LHCN-M2 (cell line): ENCODE results near the gene MPPE1. TPM values are rescaled to one million over a fixed set of nuclear protein-coding genes. Genes with fewer than 3 reads are reported as not detected.
"Not testable (repeated sequence)": the region's sequence is repeated elsewhere in the genome, so short reads cannot be mapped to it uniquely, and the experiment has no call there.

Experiments
- DNase-seq: peaks from one replicate; pipeline ENCODE4 v3.0.0-alpha.2; 2012; ENCODE audit warnings: low read depth
- total RNA-seq: library from RNA; depleted of rRNA; stranded (reverse); fragments of >200 nt; gene quantifications from 2 replicates; pipeline ENCODE4 v1.2.3, GENCODE V29; 2014; rRNA removed

MPPE1 gene
- total RNA-seq, 1 experiment from 2014 or later: 28.9 TPM

- DNase-seq: peak; percentile 99
Observed at GRCh38 chr18:11857177-11857887, 50.8 kb downstream of the MPPE1 start.

DNA sequence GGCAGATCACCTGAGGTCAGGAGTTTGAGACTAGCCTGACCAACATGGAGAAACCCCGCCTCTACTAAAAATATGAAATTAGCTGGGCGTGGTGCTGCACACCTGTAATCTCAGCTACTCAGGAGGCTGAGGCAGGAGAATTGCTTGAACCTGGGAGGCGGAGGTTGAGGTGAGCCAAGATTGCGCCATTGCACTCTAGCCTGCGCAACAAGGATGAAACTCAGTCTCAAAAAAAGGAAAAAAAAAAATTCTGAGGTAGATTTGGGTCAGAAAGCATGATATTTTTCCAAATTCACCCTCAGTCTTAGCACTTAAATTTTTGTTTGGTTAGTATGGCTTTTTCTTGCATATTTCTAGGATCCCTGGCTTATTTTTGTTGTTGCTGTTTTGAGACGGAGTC, 53.6 kb downstream of the MPPE1 start:
- DNase-seq: not testable (repeated sequence)

GRCh38 chr18:11851806-11852337, 56.2 kb downstream of the MPPE1 start:
- peak; percentile 26 for DNase-seq

DNA sequence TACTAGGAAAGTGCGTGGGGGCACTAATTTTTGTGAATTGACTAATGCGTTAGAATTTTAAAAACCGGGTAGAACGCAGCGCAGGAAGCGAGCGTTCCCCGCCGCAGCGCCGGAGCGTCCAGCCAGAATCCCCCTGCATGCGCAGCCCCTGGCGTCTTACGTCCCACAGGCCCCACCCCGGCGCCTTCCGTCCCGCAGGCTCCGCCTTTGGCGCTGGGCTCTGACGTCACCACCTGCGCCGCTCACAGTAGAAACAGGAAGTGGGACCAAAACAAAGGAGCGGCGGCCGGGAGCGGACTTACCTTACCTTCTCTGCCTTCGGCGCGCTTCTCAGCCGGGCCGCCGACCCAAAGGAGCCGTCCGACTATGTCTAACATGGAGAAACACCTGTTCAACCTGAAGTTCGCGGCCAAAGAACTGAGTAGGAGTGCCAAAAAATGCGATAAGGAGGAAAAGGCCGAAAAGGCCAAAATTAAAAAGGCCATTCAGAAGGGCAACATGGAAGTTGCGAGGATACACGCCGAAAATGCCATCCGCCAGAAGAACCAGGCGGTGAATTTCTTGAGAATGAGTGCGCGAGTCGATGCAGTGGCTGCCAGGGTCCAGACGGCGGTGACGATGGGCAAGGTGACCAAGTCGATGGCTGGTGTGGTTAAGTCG, 56.8 kb downstream of the MPPE1 start, which contains the start of gene CHMP1B:
Gene CHMP1B (plus strand): TSS at position 268 of the 660 bp plus-strand sequence. CDS start 99 bp downstream, at position 367.
- peak; percentile 95 for DNase-seq

- peak; percentile 81 for DNase-seq
Observed at GRCh38 chr18:11850821-11851145, 57.3 kb downstream of the MPPE1 start.

DNA sequence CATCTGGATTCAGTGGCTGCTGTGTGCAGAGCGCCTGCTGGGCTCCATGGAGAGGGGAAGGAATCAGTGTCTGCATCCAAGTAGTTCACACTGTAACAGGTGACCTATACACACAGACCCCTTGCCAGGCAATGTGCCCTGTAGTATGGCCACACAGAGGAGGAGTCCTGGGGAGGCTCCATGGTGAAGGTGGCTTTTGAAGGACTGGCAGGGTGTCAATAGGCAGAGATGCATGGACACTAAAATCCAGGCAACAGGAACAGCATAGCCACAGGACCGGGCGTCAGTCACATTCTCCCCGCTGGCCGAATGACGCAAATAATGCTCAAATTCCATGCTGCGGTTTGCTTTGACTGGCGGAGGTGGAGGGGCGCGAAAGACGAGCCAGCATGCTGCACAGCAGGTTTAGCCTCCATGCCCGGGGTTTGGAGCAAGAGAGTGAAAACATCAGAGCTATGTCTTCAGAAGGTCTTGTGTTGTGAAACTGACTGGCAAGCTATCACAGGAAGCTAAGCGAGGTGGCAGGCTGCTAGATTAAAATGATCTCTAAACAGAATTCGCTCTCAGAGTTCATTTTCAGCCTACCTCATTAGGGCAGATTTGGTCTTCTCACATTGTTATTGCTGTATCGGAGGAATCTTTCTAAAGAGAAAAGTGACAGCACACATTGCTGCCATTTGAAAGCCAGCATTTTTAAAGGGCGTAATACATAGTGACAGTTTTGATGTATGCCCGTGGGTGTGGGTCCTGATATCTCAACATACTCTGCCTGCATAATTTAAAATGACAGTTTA, 58.1 kb downstream of the MPPE1 start:
- peak; percentile 76 for DNase-seq

DNA sequence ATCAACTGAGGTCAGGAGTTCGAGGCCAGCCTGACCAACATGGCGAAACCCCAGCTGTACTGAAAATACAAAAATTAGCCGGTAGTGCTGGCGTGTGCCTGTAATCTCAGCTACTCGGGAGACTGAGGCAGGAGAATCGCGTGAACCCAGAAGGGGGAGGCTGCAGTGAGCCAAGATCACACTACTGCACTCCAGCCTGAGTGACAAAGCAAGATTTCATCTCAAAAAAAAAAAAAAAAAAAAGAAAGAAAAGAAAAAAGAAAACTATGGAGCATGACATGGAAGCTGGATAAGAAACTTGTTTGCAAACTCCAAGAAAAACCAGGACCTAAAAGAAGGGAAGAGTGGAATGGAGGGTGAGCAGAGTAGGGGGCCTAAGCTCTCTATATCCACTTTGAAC, 58.8 kb downstream of the MPPE1 start:
- DNase-seq: no peak

- DNase-seq: no peak
Observed at GRCh38 chr18:11847811-11848210, 60.3 kb downstream of the MPPE1 start.

GRCh38 chr18:11845654-11846053, 62.5 kb downstream of the MPPE1 start:
- no peak for DNase-seq

- no peak for DNase-seq
Observed at GRCh38 chr18:11844436-11844835, 63.7 kb downstream of the MPPE1 start.

- DNase-seq: peak; percentile 89
Observed at GRCh38 chr18:11842562-11842961, 65.6 kb downstream of the MPPE1 start.

GRCh38 chr18:11840493-11840892, 67.6 kb downstream of the MPPE1 start:
- DNase-seq: no peak

DNA sequence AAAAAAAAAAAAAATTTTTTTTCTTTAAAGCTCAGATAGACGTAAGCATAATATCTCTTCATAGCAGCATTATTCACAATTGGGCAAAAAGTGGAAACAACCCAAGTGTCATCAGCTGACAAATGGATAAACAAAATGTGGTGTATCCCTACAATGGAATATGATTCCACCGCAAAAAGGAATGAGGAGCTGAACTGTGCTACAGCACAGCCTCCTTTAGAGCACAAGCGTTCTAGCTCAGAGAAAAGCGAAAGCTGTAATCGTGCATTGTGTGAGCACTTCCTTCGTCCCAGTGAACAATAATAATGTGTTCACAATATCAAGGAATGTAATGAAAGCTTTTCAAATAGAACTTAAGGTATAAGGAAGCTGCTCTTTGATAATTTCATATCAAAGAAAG, 68.6 kb downstream of the MPPE1 start:
- DNase-seq: no peak

- no peak for DNase-seq
Observed at GRCh38 chr18:11834772-11835171, 73.3 kb downstream of the MPPE1 start.

Other genes starting within 250 kb of the MPPE1 start
- 0.17 and 0.58 TPM in 2 replicates for gene GNAL, start 219.1 kb downstream of the MPPE1 start, total RNA-seq
- 37.6 and 42.5 TPM in 2 replicates for gene CHMP1B, start 56.9 kb downstream of the MPPE1 start, total RNA-seq
- 15.9 and 16.8 TPM in 2 replicates for gene IMPA2, start 73.2 kb upstream of the MPPE1 start, total RNA-seq
- not detected in 2 replicates for gene ANKRD62, start 185.5 kb upstream of the MPPE1 start, total RNA-seq